ENCODE measurements around the gene SMIM44. TPM values are rescaled to one million over a fixed set of nuclear protein-coding genes. Genes with fewer than 3 reads are reported as not detected.

The SMIM44 gene
- total and polyA plus RNA-seq, 9 of the 15 experiments (the other 6 are each of a cell fraction or from before 2014, with no cell fraction given), result not detected

- TF ChIP-seq TFAP4 (CRISPR knock-in tag; IDR thresholded peaks at IDR 0.05; ENCODE audit: borderline replicate concordance), result peak; percentile 87
- no peak for TF ChIP-seq CHD1 (IDR thresholded peaks at IDR 0.05; ENCODE audit: low read length)
- peak; percentile 98 for TF ChIP-seq NUFIP1 (IDR thresholded peaks at IDR 0.05; ENCODE audit: partially characterized antibody)
- TF ChIP-seq ZBTB7A (IDR thresholded peaks at IDR 0.05; ENCODE audit: borderline replicate concordance, control insufficient read depth, low read depth, low read length), result no peak
- no peak for TF ChIP-seq HDAC3 (IDR thresholded peaks at IDR 0.05; ENCODE audit: borderline replicate concordance, partially characterized antibody)
- peak; percentile 73 for TF ChIP-seq CCNT2 (IDR thresholded peaks at IDR 0.05; ENCODE audit: borderline replicate concordance, extremely low read depth, insufficient read length, low read depth, low read length)
- TF ChIP-seq, protein P1, sequence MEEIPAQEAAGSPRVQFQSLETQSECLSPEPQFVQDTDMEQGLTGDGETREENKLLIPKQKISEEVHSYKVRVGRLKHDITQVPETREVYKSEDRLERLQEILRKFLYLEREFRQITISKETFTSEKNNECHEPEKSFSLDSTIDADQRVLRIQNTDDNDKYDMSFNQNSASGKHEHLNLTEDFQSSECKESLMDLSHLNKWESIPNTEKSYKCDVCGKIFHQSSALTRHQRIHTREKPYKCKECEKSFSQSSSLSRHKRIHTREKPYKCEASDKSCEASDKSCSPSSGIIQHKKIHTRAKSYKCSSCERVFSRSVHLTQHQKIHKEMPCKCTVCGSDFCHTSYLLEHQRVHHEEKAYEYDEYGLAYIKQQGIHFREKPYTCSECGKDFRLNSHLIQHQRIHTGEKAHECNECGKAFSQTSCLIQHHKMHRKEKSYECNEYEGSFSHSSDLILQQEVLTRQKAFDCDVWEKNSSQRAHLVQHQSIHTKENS (CRISPR knock-in tag; IDR thresholded peaks at IDR 0.05), result no peak
- peak; percentile 90 for TF ChIP-seq FOXP4 (CRISPR knock-in tag; IDR thresholded peaks at IDR 0.05; ENCODE audit: borderline replicate concordance)
- peak; percentile 81 for TF ChIP-seq ATF6 (CRISPR knock-in tag; IDR thresholded peaks at IDR 0.05)
- no peak for TF ChIP-seq BRF2 (IDR thresholded peaks at IDR 0.05; ENCODE audit: borderline replicate concordance, insufficient read depth, insufficient read length)
- TF ChIP-seq STAT5B (CRISPR knock-in tag; IDR thresholded peaks at IDR 0.05), result no peak
- TF ChIP-seq XRCC3 (IDR thresholded peaks at IDR 0.05), result no peak
- TF ChIP-seq RBM39 (optimal IDR thresholded peaks at IDR 0.05; ENCODE audit: low read depth, low read length), result no peak
- TF ChIP-seq POLR2AphosphoS5 (IDR thresholded peaks at IDR 0.05; ENCODE audit: control insufficient read depth, insufficient read depth, low read depth, low read length), result 0 out of 2 replicates have a peak, but pooled peaks have one; percentile 65
- no peak for TF ChIP-seq GABPB2 (CRISPR knock-in tag; conservative IDR thresholded peaks at IDR 0.05)
Measured at GRCh38 chr19:3500429-3501101, 17.3 kb upstream of the SMIM44 start, which contains the start of gene DOHH (continued).

Measured in K562 (cell line).